22Rv1 (cell line): ENCODE results near the gene PPM1B.

Experiments
- CTCF ChIP-seq: fragments of 450-650 bp; IDR thresholded peaks from 2 replicates; pipeline ENCODE4 v1.5.1; 2017; ENCODE audit warnings: mild to moderate bottlenecking
- ZFX ChIP-seq: fragments of 450-650 bp; IDR thresholded peaks from 2 replicates; pipeline ENCODE4 v1.6.1; 2017; ENCODE audit warnings: antibody characterized with exemption, borderline replicate concordance

GRCh38 chr2:44273076-44273475 is 104.4 kb downstream of the PPM1B start:
- TF ChIP-seq CTCF (no peak), ZFX (no peak)
